WTC11 (cell line): ENCODE results near the gene QRFP.

Experiments
- NFE2L1 ChIP-seq: sonication (generic); formaldehyde crosslinking; IDR thresholded peaks from 2 replicates; pipeline ENCODE4 v1.8.1; 2023; ENCODE audit warnings: missing genetic modification reagents
- RELA ChIP-seq: sonication (generic); formaldehyde crosslinking; IDR thresholded peaks from 2 replicates; pipeline ENCODE4 v1.8.1; 2022; ENCODE audit warnings: missing genetic modification reagents, mild to moderate bottlenecking, borderline replicate concordance

DNA sequence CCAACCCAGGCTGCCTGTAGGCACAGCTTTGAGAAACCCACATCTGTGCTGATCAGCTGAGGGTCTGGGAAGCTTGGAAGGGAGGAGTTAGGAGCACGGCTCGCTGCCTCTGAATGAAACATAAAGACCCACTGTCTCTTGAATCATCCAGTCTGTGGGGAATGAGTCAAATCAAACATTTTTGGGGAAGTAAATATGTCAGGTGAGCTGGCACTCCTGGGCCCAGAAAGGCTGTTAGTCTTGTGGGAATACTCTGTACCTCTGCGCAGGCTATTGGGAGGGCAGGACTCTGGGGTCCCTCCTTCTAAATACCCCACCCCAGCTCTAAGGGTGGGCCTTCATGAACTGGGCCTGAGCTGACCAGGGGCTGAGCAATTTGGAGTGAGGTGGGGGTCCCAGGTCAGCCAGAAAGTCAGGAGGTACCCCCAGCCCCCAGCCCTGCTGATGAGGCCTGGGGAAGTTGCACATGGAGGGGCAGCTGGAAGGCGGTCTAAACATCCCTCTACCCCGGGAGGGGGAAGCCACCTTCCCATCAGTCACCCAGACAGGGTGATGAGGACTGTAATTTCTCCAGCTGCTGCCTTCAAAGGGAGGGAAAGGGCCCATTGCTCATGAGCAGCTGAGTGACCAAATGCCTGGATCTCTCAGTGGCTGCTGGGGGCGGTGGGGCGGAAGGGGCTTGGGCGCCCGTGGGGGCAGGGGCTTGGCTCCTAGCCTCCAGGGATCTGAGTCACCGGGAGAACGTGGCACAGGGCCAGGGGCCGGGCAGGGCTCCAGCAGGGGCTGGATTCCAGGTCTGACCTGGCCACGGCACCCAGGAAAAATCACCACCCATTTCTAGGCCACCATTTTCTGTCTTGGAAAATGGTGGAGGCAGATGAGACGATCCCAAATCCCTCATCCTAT lies 31.6 kb upstream of the QRFP start:
- TF ChIP-seq NFE2L1 (CRISPR knock-in tag) (no peak), RELA (CRISPR knock-in tag) (no peak)
